ENCODE data around the gene SLC8A1. TPM values are rescaled to one million over a fixed set of nuclear protein-coding genes. Genes with fewer than 3 reads are reported as not detected.

The SLC8A1 gene
- polyA plus RNA-seq, 4 donors, result 66.4 to 109 (median 72.6) TPM

DNA sequence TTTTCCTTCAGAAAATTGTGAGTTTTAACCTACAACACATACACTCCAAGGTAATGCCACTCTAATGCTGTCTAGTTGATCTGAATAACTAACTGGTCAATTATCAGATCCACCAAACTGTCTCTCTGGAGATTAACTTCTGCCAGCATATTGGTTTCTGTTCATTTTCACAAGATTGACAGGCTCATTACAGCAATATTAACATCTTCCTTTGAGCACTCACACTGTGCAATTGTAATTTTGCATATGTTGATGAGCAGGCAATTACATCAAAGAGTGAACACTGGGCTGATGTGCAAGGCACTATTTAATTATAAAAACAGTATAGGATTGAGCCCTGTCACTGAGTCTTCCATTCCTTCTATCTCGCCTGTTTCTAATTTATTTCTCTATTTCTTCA lies 197.3 kb downstream of the SLC8A1 start:
- DNase-seq (ENCODE audit: low read depth in 4 of 4, low spot score in 3 of 4), result no peak

DNA sequence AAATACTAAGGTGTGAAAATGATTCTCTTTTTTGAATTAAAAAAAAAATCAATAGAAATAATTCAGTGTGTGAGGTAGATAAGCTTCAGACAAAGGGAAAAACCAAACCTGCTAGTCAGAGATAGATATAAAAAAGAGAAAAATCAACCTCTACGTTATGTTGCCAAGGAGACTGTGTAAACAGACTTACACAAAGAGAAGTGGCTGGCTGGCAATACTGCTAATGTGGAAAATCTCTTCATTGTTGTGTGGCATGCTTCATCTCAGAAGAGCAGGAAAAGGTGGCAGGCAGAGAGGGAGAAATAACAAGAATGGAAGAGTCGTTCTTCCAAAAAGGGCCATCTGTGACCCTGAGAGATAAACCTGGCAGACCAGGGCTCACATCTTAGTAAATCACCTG lies 200.8 kb downstream of the SLC8A1 start:
- DNase-seq (ENCODE audit: low read depth in 4 of 4, low spot score in 3 of 4), result no peak

DNA sequence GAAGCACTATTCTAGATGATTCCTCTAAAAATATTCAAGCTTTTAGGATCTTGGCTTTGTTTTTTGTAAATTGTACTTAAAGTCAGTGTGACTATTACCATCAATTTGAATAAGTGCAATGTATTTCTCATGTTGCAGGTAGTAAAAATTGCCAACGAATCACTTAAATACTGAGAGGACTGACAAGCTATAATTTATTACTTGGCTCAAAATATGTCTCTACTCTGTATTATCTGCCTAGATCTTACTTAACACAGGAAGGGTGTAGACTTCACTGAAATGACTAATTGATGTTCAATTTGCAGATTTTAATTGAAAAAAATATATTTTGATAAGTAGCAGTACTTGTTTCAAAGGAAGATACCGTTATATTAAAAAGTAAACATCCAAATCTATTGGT lies 202.3 kb downstream of the SLC8A1 start:
- no peak for DNase-seq (ENCODE audit: low read depth in 4 of 4, low spot score in 3 of 4)

DNA sequence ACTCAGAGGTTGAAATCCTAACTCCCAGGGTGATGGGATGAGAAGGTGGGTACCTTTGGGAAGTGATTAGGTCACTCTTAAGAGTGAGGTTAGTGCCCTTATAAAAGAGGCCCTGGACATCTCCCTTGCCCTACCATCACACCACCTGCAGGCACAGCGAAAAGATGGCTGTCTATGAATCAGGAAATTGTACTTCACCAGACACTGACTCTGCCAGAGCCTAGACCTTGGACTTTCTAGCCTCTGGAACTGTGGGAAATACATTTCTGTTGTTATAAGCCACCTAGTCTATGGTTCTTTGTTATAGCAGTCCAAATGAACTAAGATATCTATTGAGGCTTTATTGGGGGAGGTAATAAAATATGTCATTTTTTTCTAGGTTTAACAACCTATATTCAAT lies 203.6 kb downstream of the SLC8A1 start:
- DNase-seq (ENCODE audit: low read depth in 4 of 4, low spot score in 3 of 4), result no peak

DNA sequence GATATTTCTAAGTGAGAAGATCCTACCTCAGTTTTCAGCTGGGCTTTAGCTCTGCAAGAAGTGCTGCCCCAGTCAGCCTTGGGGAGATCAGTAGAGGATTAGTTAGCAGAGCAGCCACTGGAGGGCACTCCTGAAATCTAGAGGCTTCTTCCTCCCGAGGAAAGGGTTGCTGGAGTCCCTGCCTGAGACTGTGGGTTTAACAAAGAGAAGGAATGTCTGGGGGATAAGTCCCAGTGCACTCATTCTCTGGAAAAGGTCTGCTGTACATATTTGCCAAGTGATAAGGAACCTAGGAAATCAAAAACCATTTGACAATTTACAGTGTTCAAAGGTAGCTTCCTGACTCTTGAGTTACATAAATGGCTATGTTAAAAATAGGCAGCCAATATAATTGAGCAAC lies 207.2 kb downstream of the SLC8A1 start:
- DNase-seq (ENCODE audit: low read depth in 4 of 4, low spot score in 3 of 4), result no peak

DNA sequence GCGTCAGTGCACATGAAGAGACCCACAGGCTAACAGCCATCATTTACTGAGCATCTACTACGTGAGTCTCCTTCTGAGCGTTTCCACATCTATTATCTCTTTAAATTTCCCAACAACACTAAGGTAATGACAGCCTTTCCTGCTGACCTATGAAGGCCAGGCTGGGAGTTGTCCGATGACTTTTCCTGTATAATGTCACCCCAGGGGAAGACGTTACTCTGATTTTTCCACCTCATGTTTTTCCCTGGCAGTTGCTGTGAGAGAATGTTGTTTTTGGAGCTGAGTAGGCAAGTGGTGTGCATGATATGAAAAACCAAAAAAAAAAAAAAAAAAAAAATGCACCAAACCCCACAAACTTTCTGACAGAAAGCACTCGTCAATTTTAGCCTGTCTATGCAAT lies 207.6 kb downstream of the SLC8A1 start:
- DNase-seq (ENCODE audit: low read depth in 4 of 4, low spot score in 3 of 4), result no peak

DNA sequence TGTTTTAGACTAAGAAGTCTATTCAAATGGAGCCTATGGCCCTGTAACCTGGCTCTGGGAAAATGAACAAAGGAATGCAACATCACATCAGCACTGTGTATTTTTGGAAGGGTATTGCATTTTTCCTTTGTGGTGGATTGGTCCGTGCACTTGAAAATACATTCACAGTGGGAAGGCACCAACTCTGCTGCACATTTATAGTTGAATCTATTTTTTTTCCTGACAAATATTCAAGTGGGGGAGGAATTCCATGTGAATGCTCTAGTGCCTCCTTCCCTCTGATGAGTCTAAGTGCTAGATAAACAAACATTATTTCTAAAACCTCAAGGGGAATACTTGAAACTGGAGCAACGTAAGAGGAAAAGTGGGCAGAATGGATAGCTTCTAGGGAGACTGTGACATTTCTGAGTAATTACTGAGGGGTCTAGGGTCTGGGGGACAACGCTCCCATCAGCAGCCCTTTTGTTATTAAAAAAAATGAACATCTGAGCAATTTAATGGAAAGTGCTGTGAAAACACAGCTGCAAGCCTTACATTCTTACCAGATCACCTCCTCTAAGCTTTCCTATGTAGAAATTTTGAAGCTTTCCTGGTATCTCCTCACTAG lies 208.2 kb downstream of the SLC8A1 start:
- DNase-seq (ENCODE audit: low read depth in 4 of 4, low spot score in 3 of 4), result no peak

DNA sequence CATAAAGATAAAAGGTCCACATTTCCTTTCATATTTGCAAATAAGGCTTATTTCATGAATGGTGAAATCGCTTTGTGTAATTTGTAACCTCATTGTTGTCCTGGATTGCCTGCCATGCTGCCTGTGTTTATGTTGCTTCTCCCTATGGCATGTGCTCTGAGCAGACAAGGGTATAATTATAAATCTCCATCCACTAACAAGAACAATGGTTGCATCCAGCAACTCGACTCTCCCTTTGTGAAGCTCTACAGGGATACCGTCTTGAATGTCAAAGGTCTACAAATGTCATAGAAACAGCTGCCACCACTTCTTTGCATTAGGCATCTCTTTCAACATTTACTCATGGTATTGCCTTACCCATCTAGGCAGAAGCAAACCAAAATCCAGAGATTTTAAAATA lies 209.6 kb downstream of the SLC8A1 start:
- DNase-seq (ENCODE audit: low read depth in 4 of 4, low spot score in 3 of 4), result no peak

DNA sequence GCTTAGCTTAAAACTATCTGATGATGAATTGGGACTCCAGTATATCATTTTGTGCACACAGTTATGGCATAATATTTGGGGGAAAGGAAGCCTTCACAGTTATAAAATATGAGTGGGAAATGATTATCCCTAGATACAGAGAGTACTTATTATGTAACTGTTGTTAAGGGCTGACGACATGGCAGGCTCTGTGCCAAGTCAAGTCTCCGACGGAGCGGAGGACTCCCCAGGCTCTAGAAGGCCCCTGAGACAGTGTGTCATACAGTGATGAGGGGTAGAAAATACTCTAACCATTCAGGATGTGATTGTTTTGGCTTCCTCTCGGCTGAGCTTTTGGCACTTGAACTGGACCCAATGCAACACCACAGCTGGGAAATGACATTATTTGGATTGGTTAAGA lies 211.8 kb downstream of the SLC8A1 start:
- no peak for DNase-seq (ENCODE audit: low read depth in 4 of 4, low spot score in 3 of 4)

DNA sequence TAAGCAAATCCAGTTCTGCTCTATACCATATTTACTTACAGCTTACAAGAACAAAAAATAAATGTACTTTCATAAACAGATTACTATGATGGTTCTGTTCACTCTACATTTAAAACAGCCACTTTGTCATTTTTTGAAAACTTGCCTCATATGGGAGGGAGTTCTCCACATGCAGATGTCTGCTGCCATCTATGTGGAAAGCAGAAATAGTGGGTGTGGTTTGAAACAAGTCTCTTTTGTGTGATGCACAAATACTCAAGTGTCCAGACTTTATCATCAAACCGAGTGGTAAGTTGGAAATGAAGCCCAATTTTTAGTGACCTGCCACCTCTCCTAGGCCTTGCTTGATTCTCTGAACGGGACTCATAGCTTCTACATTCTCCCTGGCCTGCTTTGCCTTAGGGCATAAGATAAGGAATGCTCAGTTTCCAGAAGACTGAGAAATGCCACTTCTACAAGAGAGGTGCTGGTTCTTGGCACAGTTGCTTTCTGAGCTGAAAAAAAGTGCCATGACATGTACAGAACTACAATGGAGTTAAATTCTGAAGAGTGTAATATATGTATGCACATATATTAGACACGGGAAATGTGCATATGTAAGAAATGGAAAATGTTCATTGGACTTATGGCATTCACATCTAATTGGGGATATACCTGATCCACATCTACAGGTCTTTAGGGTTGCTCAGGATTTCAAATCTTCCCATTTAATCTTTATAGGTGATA lies 221.0 kb downstream of the SLC8A1 start:
- DNase-seq (ENCODE audit: low read depth in 4 of 4, low spot score in 3 of 4), result no peak

DNA sequence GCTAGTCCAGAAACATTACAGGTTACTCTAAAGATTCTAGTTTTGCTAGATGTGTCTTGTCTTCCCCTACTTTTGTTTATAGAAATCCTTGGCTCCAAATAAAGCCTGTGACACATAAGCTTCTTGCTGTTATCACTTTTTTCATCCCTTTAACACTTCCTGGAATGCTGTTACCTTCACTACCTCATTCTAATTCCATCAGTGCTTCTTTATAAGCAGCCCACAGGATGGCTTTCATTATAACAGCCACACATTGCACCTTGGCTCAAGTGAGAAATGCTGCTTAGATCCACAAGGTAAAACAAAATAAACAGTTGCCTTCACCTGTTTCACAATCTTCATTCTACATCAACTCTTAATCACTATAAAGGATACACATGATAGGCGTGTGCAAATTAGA lies 221.7 kb downstream of the SLC8A1 start:
- no peak for DNase-seq (ENCODE audit: low read depth in 4 of 4, low spot score in 3 of 4)

DNA sequence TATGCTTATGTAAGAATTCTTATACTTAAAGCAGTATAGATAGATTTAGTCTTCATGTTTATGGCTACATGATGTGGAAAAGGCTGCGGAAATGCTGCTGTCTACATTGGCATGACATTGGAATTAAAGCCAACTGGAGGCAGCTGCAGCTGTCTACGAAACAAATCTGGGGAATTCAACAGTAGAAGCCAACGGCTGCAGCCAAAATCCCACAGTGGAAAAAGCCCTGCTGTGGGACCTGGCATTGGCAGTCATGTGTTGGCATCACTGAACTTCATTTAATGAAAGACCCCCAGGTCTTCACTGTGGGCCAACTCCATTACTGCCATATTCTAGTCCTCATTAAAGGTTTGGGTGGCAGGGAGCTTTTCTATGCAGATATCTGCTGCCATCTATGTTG lies 223.6 kb downstream of the SLC8A1 start:
- no peak for DNase-seq (ENCODE audit: low read depth in 4 of 4, low spot score in 3 of 4)

DNA sequence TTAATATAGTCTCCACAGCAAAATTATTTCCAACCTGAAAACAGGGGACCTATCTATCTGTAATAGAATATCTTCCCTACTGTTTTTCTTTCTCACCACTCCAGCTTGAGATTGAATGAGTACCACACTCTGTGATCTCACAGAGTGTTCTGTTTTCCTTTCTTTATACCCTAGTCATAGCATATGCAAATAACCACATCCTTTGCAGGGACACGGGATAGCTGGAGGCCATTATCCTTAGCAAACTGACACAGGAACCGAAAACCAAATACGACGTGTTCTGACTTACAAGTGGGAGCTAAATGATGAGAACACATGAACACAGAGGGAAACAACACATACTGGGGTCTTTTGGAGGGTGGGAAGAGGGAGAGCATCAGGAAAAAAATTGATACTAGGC lies 224.7 kb downstream of the SLC8A1 start:
- DNase-seq (ENCODE audit: low read depth in 4 of 4, low spot score in 3 of 4), result no peak

DNA sequence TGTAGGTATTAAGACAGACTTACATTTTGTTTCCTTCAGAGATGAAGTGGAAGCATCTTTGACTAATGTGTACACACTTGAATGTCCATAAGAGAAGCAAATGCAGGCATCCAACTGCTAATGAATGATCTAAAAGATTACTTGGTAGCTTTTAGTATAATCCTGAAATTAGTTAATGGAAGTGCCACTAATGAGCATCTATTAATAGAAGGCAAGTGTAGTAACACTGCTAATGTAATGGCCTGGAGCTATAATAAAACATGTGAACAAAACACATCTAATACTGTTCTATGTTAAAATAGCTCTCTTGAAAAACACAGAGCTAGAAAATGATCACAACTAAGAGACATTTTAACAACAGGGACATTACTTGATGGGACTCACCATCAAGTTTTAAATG lies 225.3 kb downstream of the SLC8A1 start:
- DNase-seq (ENCODE audit: low read depth in 4 of 4, low spot score in 3 of 4), result no peak

DNA sequence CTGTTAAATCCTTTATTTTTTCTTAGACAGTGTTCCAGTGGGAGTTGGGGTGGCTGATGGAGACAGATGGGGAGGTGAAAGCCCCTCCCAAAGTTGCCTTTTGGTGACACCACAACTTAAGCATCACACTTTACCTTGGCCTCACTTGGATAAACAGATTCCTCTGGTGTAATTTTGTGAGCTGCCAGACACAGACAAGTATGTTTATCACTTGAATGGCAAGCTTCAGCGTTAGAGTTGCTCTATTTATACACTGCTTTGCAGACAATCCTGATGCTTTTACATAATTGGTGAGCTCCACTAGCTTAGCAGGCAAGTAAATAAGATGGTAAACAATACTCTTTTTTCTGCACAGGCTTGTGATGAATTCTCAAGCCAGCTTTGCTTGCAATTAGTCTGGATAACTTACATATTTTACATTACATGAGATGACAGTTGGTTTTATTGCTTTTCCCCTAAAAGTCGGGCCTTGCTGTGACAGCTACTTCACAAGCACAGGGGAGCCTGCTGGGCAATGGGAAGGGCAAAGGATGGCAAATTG lies 226.2 kb downstream of the SLC8A1 start:
- no peak for DNase-seq (ENCODE audit: low read depth in 4 of 4, low spot score in 3 of 4)

DNA sequence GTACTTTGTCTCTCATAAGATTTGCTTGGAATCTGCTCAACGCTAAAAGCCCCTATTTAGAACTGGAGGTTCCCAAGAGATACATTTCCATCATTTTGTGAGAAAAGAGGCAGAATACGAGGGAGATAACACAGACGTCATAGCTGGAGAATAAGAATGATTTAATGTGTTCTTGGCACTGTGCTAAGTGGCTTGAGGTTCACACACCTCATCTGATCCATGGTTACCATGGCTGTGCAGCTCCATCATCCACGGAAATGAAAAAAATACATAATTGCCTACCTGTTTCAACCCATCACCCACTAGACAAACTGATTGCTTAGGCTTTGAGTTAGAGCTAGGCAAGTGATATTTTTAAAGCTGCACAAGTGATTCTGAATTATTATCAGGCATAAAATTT lies 227.6 kb downstream of the SLC8A1 start:
- DNase-seq (ENCODE audit: low read depth in 4 of 4, low spot score in 3 of 4), result no peak

DNA sequence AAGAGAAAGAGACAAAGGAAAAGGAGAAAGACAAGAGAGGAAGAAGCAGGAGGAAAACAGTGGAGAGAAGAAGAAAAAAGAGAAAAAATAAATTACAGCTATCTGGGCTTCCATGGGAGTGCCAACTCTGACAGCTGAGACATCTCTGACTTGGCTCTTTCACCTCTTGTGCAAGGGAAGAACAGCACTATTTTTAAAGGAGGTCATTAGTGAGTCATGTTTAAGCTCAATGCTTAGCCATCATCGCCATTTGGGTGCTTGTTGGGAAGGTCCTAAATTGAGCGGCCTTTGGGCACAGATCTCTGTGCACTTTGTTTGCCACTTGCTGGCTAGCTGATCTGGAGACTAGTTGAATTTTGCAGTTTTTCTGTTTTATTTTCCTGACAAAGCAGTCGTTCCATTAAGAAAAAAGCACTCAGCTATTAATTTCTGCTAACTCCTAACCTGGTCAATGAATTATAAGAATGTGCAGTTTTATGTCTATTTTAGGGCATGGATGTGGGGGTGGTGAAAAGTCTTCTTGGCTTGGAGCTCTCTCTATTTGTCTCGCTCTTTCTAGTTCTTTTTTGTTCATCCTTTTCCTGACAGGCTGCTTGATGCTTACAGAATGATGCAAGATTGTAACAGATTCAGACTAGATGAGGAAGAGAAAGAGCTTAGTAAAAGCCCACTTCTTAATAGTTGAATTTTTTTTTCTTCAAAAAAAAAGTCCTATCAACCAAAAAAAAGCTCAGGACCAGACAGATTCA lies 231.5 kb downstream of the SLC8A1 start:
- DNase-seq (ENCODE audit: low read depth in 4 of 4, low spot score in 3 of 4), result no peak

DNA sequence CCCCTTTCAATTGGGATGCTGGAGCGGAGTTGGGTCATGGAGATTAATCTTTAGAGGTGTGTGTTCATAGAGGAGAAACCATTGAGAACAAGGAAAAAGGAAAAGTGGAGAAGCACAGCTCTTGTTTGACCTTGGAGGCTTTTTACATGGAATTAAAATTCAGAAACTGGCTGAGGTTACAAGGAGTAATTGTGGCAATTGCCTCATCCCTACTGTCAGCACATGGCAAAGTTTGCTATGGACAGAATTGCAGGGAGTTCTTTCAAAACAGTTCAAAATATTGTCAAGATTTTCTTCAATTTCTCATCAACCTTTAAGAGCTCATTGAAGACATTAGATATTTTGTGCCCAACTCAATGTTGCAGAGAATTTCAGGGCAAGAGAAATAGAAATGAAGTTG lies 232.7 kb downstream of the SLC8A1 start:
- DNase-seq (ENCODE audit: low read depth in 4 of 4, low spot score in 3 of 4), result no peak

DNA sequence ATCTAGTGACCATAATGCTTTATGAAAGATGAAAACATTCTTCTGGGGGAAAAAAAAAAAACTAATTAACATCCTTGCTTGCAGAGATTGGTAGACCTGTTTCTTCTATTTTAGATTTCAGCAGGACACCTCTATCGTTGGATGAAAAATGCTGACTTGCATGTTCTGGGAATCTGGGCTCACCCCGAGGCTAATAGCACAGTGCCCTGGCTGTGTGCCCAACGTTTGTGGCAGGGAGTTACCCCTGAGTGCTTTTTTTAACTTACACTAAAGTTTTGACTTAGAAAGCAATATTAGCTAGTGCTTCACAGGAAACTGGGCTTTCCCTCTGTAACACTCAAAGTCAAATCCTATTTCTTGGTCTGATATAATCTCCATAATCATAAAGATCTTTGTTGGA lies 233.2 kb downstream of the SLC8A1 start:
- DNase-seq (ENCODE audit: low read depth in 4 of 4, low spot score in 3 of 4), result no peak

DNA sequence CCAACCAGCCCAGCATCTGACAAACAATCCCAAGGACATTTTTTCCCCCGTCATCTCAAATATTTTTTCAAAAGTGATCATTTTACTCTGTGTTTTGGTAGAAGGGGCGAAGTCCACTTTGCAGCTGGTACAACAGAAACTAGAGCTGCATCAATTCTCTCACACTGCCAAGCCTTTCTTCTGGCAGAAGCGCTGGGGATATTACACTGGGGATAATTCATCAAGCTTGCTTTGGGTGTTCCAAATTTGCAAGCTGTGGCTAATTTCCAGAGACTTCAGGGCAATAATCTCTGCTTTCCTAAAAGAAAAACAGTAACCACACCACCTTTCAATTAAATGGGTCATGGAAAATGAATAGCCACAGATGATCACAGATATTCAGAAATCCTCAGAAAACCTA lies 238.3 kb downstream of the SLC8A1 start:
- no peak for DNase-seq (ENCODE audit: low read depth in 4 of 4, low spot score in 3 of 4)

DNA sequence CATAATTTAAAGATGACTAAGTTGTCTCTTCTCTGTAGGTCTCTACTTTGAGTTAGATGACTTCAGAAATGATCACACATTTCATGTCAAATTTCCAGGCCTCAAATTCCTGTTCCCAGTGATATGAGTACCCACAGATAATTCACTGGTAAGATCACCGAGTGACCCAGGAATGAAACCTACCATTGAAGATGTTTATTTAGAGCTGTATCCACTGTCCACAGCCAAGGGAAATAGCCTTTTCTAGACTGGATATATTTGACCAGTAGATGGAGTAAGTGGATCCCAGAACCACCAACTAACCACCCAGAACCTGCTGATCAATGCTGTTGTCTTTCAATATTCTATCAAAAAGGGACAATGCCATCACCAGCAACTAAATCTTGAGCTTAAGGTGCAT lies 238.8 kb downstream of the SLC8A1 start:
- no peak for DNase-seq (ENCODE audit: low read depth in 4 of 4, low spot score in 3 of 4)

DNA sequence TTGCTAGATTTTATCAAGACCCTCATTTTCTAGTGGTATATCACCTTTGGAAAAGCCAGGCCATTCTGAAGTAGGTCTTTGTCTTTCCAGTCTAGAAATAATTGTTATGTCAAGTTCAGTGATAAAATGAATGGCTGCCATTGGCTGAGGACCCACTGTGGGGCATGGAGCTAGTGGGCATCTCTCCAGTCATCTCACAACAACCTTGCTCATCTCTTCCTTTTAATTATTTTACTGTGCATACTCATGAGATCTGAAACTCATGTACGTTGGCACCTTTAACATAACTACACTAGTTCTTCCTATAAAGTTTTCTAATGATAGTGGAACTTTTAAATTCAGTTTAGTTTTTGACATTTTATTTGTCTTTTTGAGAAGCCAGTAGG lies 240.9 kb downstream of the SLC8A1 start:
- DNase-seq (ENCODE audit: low read depth in 4 of 4, low spot score in 3 of 4), result no peak
